Nephron (organoid): ENCODE data around the gene RPA1.
A peak's percentile ranks its signal among the peaks of the same experiment; 100 is the strongest.

ENCODE experiments used
- H3K27ac Mint-ChIP-seq, 3 experiments: 2 replicates each; pipeline ENCODE4 v1.8.0; 2020; ENCODE audit warnings: mixed read lengths in 3 of 3, mild to moderate bottlenecking in 2 of 3, moderate library complexity in 1 of 3
- H3K27me3 Mint-ChIP-seq: 2 replicates; pipeline ENCODE4 v1.8.0; 2021; ENCODE audit warnings: low read depth, mild to moderate bottlenecking, moderate library complexity, mixed read lengths
- H3K36me3 Mint-ChIP-seq: 2 replicates; pipeline ENCODE4 v1.8.0; 2020; ENCODE audit warnings: low read depth, mixed read lengths
- H3K4me1 Mint-ChIP-seq: 2 replicates; pipeline ENCODE4 v1.8.0; 2020; ENCODE audit warnings: mixed read lengths
- H3K4me3 Mint-ChIP-seq, 3 experiments: 2 replicates each; pipeline ENCODE4 v1.8.0; 2020; ENCODE audit warnings: mild to moderate bottlenecking in 3 of 3, mixed read lengths in 3 of 3, moderate library complexity in 2 of 3
- H3K9me3 Mint-ChIP-seq: 2 replicates; pipeline ENCODE4 v1.8.0; 2020; ENCODE audit warnings: mixed read lengths
- TF ChIP-seq, protein P1 (sequence below), 3 experiments: fragments of 200-600 bp; sonication (generic); IDR thresholded peaks; one replicate each; pipeline ENCODE4 v1.5.0; 2021; ENCODE audit warnings: antibody characterized with exemption in 3 of 3; ENCODE audit not compliant: unreplicated experiment in 3 of 3

Gene RPA1

DNA sequence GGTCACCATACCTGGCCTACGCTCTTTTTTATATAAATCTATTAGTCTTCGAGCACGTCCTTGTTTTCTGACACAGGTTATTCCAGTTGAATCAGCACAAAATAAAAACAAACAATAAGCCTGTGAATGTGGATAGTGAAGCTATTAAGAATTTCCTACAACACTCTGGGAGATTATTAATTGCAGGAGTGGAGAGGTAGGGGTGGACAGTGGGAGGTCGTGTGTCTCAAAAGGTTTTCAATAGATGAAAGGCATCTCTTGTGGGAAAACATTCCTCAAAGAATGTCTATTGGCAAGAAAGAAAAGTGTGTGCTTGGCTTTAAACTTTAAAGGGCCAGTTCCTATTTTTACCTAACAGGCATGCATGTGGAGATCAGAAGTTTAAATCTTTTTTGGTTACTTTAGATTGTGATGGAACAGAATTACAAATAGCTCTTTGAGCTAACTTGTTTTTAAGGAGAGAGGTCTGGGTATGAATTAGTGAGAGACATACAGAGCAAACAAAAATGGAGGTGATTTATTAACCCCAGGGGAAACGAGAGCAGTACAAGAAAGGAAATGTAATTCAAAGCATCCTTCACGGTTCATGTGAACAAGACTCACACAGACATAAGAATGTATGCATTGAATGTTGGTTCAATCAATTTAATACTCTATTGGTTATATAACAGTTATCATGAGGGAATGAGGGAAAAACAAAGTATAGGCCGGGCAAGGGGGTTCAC is 9.1 kb upstream of the RPA1 start:
- Mint-ChIP-seq H3K36me3 (peaks cover 32% of the 10 kb centered on the region), H3K27ac (peak overlapping the region; percentile 78 to 92 (median 84)), H3K4me3 (peak overlapping the region; percentile 3 to 9 (median 6)), H3K4me1 (peaks cover 14% of the 10 kb centered on the region), H3K9me3 (no peaks in the 10 kb centered on the region), H3K27me3 (no peaks in the 10 kb centered on the region)
- TF ChIP-seq, protein P1, sequence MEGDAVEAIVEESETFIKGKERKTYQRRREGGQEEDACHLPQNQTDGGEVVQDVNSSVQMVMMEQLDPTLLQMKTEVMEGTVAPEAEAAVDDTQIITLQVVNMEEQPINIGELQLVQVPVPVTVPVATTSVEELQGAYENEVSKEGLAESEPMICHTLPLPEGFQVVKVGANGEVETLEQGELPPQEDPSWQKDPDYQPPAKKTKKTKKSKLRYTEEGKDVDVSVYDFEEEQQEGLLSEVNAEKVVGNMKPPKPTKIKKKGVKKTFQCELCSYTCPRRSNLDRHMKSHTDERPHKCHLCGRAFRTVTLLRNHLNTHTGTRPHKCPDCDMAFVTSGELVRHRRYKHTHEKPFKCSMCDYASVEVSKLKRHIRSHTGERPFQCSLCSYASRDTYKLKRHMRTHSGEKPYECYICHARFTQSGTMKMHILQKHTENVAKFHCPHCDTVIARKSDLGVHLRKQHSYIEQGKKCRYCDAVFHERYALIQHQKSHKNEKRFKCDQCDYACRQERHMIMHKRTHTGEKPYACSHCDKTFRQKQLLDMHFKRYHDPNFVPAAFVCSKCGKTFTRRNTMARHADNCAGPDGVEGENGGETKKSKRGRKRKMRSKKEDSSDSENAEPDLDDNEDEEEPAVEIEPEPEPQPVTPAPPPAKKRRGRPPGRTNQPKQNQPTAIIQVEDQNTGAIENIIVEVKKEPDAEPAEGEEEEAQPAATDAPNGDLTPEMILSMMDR (IDR thresholded peaks at IDR 0.05; ENCODE audit: unreplicated experiment in 3 of 3), result no peak

DNA sequence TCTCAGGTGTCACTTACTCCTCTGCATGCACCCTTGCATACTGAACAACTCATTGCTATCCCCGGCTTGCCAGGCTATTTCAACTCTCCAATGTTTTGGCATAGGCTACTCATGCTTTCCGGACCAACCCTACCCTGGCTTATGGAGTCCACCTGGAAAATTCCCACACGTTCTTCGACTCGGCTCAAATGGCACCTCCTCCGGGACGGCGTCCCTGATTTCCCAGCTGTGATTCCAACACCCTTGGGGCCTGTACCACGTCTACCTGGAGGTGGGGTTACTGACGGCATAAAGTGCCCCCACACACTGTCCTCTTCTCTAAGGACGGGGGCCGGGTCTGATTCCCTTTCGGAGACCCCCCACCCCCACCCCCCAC is 601 bp upstream of the RPA1 start:
- H3K27ac Mint-ChIP-seq, result peak overlapping the region; percentile 2 to 63 (median 14)
- H3K4me3 Mint-ChIP-seq, result peak overlapping the region; percentile 91 to 97 (median 95)
- TF ChIP-seq, protein P1 (IDR thresholded peaks at IDR 0.05; ENCODE audit: unreplicated experiment in 3 of 3), result no peak
- peaks cover 25% of the 10 kb centered on the region for H3K36me3 Mint-ChIP-seq
- H3K27me3 Mint-ChIP-seq, result no peaks in the 10 kb centered on the region
- no peaks in the 10 kb centered on the region for H3K9me3 Mint-ChIP-seq
- H3K4me1 Mint-ChIP-seq, result peaks cover 24% of the 10 kb centered on the region

DNA sequence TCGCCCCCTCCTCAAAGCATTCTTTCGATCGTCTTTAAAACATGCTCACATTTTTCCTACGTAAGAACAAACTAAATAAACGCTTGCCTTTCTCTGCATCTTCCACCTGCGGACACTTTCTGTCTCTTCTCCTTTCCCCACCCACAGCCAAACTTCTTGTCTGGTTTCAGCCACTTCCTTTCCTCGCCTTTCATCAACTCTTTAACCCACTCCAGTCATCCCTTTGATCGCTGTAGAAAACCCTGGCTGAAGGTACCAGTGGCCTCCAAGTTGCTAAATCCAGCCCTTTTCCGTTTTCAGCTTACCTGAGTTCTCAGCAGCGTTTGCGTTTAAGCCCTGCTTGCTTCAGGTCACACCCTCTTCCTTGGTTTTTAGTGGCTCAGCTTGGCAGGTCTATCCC is 483 bp downstream of the RPA1 start:
- no peaks in the 10 kb centered on the region for H3K9me3 Mint-ChIP-seq
- H3K27me3 Mint-ChIP-seq, result no peaks in the 10 kb centered on the region
- TF ChIP-seq, protein P1 (IDR thresholded peaks at IDR 0.05; ENCODE audit: unreplicated experiment in 3 of 3), result no peak
- peak overlapping the region; percentile 40 to 86 (median 81) for H3K27ac Mint-ChIP-seq
- peaks cover 24% of the 10 kb centered on the region for H3K4me1 Mint-ChIP-seq
- peaks cover 22% of the 10 kb centered on the region for H3K36me3 Mint-ChIP-seq
- peak overlapping the region; percentile 91 to 97 (median 95) for H3K4me3 Mint-ChIP-seq

DNA sequence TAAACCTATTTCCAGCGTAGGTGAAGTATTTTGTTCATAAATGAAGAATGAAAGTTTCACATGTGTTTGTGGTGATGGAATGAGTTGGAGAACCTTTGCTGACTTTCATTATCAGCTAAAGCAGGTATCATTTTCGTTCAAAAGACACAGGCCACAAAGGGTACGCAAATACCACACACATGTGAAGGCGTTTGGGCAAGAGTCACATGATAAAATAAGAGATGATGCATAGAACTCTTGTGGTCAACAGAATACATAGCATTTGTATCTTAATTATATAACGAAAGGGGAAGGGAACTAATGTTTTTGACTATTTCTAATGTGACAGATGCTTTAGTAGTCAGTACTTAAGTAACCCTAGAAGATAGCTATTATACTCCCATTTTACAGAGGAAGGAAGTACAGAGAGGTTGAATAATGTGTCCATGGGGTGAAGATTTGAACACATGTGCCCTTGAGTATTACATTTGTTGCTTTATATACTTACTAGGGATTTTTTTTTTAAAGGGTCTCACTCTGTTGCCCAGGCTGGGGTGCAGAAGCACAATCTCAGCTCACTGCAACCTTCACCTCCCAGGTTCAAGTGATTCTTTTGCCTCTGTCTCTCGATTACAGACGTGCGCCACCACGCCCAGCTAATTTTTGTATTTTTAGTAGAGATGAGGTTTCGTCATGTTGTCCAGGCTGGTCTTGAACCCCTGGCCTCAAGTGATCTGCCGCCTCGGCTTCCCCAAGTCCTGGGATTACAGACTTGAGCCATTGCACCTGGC is 4.8 kb downstream of the RPA1 start:
- Mint-ChIP-seq H3K4me3 (no peak overlapping the region), H3K9me3 (no peaks in the 10 kb centered on the region), H3K4me1 (peaks cover 11% of the 10 kb centered on the region), H3K36me3 (peaks cover 18% of the 10 kb centered on the region), H3K27ac (no peak overlapping the region), H3K27me3 (no peaks in the 10 kb centered on the region)
- TF ChIP-seq, protein P1 (IDR thresholded peaks at IDR 0.05; ENCODE audit: unreplicated experiment in 3 of 3), result no peak

DNA sequence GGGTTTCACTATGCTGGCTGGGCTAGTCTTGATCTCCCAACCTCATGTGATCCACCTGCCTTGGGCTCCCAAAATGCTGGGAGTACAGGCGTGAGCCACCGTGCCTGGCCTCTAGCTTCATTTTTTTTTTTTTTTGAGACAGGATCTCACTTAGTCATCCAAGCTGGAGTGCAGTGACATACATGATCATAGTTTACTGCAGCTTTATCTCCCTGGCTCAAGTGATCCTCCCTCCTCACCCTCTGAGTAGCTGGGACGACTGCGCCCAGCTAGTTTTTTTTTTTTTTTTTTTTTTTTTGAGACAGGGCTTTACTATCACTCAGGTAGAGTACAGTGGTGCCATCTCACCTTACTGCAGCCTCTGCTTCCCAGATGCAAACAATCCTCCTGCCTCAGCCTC is 9.7 kb downstream of the RPA1 start:
- TF ChIP-seq, protein P1 (IDR thresholded peaks at IDR 0.05; ENCODE audit: unreplicated experiment in 3 of 3), result no peak
- Mint-ChIP-seq H3K36me3 (peaks cover 33% of the 10 kb centered on the region), H3K4me3 (no peak overlapping the region), H3K27ac (no peak overlapping the region), H3K27me3 (no peaks in the 10 kb centered on the region), H3K4me1 (peaks cover 8% of the 10 kb centered on the region), H3K9me3 (no peaks in the 10 kb centered on the region)
